ENCODE measurements around the gene GDPD1.
"Not testable (repeated sequence)": the region's sequence is repeated elsewhere in the genome, so short reads cannot be mapped to it uniquely, and the experiment has no call there.

GDPD1 gene

GRCh38 chr17:59304811-59305210 is 84.5 kb downstream of the GDPD1 start:
- no peak overlapping the region for H3K4me3 ChIP-seq (ENCODE audit: insufficient read depth, low read depth, low read length, poor library complexity, severe bottlenecking)
- DNase-seq: no peak
- no peaks in the 10 kb centered on the region for H3K9me3 ChIP-seq (ENCODE audit: control insufficient read depth, low read length)
- H3K27me3 ChIP-seq (replicated peaks; ENCODE audit: control insufficient read depth, insufficient read depth, low read length, poor library complexity, severe bottlenecking): no peaks in the 10 kb centered on the region
- no peaks in the 10 kb centered on the region for H3K4me1 ChIP-seq (ENCODE audit: control insufficient read depth, insufficient read depth, low read length, poor library complexity, severe bottlenecking)
- H3K27ac ChIP-seq (ENCODE audit: insufficient read depth, low read length, poor library complexity, severe bottlenecking): no peak overlapping the region
- H3K36me3 ChIP-seq (ENCODE audit: control insufficient read depth, insufficient read depth, low read length): no peaks in the 10 kb centered on the region

- H3K9me3 ChIP-seq (ENCODE audit: control insufficient read depth, low read length): no peaks in the 10 kb centered on the region
- no peak for DNase-seq
- no peaks in the 10 kb centered on the region for H3K27me3 ChIP-seq (replicated peaks; ENCODE audit: control insufficient read depth, insufficient read depth, low read length, poor library complexity, severe bottlenecking)
- H3K4me1 ChIP-seq (ENCODE audit: control insufficient read depth, insufficient read depth, low read length, poor library complexity, severe bottlenecking): no peaks in the 10 kb centered on the region
- no peak overlapping the region for H3K27ac ChIP-seq (ENCODE audit: insufficient read depth, low read length, poor library complexity, severe bottlenecking)
- no peak overlapping the region for H3K4me3 ChIP-seq (ENCODE audit: insufficient read depth, low read depth, low read length, poor library complexity, severe bottlenecking)
- H3K36me3 ChIP-seq (ENCODE audit: control insufficient read depth, insufficient read depth, low read length): no peaks in the 10 kb centered on the region
Observed at GRCh38 chr17:59310263-59310920, 90.1 kb downstream of the GDPD1 start.

- H3K9me3 ChIP-seq (ENCODE audit: control insufficient read depth, low read length): no peaks in the 10 kb centered on the region
- no peaks in the 10 kb centered on the region for H3K36me3 ChIP-seq (ENCODE audit: control insufficient read depth, insufficient read depth, low read length)
- H3K27ac ChIP-seq (ENCODE audit: insufficient read depth, low read length, poor library complexity, severe bottlenecking): no peak overlapping the region
- no peaks in the 10 kb centered on the region for H3K27me3 ChIP-seq (replicated peaks; ENCODE audit: control insufficient read depth, insufficient read depth, low read length, poor library complexity, severe bottlenecking)
- H3K4me3 ChIP-seq (ENCODE audit: insufficient read depth, low read depth, low read length, poor library complexity, severe bottlenecking): no peak overlapping the region
- DNase-seq: peak in 1 of 3 donors; percentile 17
- no peaks in the 10 kb centered on the region for H3K4me1 ChIP-seq (ENCODE audit: control insufficient read depth, insufficient read depth, low read length, poor library complexity, severe bottlenecking)
Observed at GRCh38 chr17:59311051-59311468, 90.7 kb downstream of the GDPD1 start.

- not testable (repeated sequence) for DNase-seq; H3K36me3 ChIP-seq (ENCODE audit: control insufficient read depth, insufficient read depth, low read length); H3K9me3 ChIP-seq (ENCODE audit: control insufficient read depth, low read length); H3K27ac ChIP-seq (ENCODE audit: insufficient read depth, low read length, poor library complexity, severe bottlenecking); H3K27me3 ChIP-seq (replicated peaks; ENCODE audit: control insufficient read depth, insufficient read depth, low read length, poor library complexity, severe bottlenecking); H3K4me1 ChIP-seq (ENCODE audit: control insufficient read depth, insufficient read depth, low read length, poor library complexity, severe bottlenecking); H3K4me3 ChIP-seq (ENCODE audit: insufficient read depth, low read depth, low read length, poor library complexity, severe bottlenecking)
Observed at GRCh38 chr17:59311521-59311920, 91.2 kb downstream of the GDPD1 start.

GRCh38 chr17:59315866-59316265 is 95.6 kb downstream of the GDPD1 start:
- no peak for DNase-seq
- Histone ChIP-seq H3K27ac (ENCODE audit: insufficient read depth, low read length, poor library complexity, severe bottlenecking) (no peak overlapping the region), H3K27me3 (replicated peaks; ENCODE audit: control insufficient read depth, insufficient read depth, low read length, poor library complexity, severe bottlenecking) (no peaks in the 10 kb centered on the region), H3K9me3 (ENCODE audit: control insufficient read depth, low read length) (no peaks in the 10 kb centered on the region), H3K4me1 (ENCODE audit: control insufficient read depth, insufficient read depth, low read length, poor library complexity, severe bottlenecking) (no peaks in the 10 kb centered on the region), H3K4me3 (ENCODE audit: insufficient read depth, low read depth, low read length, poor library complexity, severe bottlenecking) (no peak overlapping the region), H3K36me3 (ENCODE audit: control insufficient read depth, insufficient read depth, low read length) (no peaks in the 10 kb centered on the region)

Data from effector memory CD4-positive, alpha-beta T cell (primary cell).